IPS DF 19.7 (cell line): ENCODE results near the gene MICU1.
"Not testable (repeated sequence)": the region's sequence is repeated elsewhere in the genome, so short reads cannot be mapped to it uniquely, and the experiment has no call there.

Experiments
- DNase-seq: peaks from one replicate; pipeline ENCODE4 v3.0.0-alpha.2; 2013; ENCODE audit warnings: low read depth, low spot score

The MICU1 gene

GRCh38 chr10:72351479-72351878 is 274.4 kb downstream of the MICU1 start:
- no peak for DNase-seq

- DNase-seq: no peak
Observed at GRCh38 chr10:72349438-72349837, 276.4 kb downstream of the MICU1 start.

- no peak for DNase-seq
Observed at GRCh38 chr10:72348282-72348681, 277.6 kb downstream of the MICU1 start.

DNA sequence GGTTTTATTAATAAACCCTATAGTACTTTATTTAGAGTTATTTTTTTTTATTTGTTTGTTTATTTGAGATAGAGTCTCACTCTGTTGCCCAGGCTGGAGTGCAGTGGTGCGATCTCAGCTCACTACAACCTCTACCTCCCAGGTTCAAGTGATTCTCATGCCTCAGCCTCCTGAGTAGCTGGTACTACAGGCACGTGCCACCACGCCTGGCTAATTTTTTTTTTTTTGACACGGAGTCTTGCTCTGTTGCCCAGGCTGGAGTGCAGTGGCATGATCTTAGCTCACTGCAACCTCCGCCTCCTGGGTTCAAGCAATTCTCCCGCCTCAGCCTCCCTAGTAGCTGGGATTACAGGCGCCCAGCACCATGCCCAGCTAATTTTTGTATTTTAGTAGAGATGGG is 279.8 kb downstream of the MICU1 start:
- DNase-seq: not testable (repeated sequence)

DNA sequence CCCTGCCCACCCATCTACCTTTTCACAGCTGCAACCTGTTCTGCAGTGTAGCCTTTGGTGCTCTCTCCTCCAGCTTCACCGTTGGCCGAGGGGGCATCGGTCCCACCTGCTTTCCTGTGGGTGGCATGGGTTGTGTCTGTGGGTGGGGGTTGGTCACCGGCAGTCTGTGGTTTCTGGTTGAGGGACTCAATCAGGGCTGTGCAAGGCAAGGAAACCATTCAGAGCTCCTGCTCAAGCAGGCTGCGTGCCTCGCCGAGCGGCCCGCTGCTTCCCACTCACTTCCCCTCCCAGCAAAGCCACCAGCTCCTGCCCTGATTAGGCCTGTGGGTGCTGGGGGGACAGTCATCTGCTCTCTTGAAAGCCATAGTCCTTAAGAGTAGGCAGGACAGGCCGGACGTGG is 280.9 kb downstream of the MICU1 start:
- no peak for DNase-seq

GRCh38 chr10:72342911-72343310 is 283.0 kb downstream of the MICU1 start:
- DNase-seq: no peak

DNA sequence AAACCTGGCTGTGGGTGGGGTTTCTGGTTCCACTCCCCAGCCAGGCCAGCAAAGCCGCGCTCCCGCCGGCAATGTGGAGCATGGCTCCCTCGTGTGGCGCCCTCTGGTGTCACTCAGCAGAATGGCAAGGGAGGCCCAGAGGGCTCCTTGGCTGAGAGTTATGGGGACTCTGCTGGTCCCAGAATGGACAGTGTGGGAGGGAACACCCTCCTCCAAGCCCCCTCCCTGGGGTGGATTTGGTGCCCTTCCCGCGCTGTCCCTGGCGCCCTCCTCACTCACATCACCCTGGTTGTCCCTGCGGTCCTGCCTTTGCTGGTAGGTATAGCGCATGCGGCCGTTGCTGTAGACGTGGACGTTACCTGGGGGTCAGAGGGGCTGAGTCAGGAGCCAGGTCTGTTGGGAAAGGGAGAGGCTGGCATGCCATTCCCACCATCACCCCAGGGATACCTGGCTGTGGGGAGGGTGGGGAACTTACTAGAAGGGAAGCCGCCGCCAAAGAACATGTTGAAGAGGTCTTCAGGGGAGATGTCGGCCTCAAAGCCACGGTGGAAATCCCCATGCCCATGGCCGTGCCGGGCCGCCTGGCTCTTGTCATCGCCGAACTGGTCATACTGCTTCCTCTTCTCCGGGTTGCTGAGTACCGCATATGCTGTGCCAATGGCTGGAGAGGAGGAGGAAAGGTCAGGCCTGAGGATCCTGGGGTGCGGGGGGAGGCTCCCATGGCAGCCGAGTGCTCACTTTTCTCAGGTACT is 285.2 kb downstream of the MICU1 start:
- DNase-seq: no peak

DNA sequence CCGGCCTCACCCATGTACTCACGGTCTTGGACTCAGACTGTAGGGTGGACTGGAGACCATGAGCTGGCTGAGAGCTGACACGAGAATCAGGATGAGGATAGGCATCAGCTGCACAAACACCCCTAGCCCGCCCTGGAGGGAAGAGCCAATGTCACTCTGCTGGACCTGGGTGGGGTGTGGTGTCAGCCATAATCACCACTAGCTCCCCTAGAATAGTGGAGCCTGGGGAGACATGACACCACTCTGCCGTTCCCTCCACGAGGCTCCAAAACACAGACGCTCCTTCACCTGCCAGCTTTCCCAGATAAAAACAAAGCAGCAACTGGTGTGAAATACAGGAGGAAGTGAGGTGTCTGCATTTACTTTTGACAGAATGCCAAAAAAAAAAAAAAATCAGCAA is 287.7 kb downstream of the MICU1 start:
- DNase-seq: no peak

- no peak for DNase-seq
Observed at GRCh38 chr10:72337722-72338121, 288.2 kb downstream of the MICU1 start.

DNA sequence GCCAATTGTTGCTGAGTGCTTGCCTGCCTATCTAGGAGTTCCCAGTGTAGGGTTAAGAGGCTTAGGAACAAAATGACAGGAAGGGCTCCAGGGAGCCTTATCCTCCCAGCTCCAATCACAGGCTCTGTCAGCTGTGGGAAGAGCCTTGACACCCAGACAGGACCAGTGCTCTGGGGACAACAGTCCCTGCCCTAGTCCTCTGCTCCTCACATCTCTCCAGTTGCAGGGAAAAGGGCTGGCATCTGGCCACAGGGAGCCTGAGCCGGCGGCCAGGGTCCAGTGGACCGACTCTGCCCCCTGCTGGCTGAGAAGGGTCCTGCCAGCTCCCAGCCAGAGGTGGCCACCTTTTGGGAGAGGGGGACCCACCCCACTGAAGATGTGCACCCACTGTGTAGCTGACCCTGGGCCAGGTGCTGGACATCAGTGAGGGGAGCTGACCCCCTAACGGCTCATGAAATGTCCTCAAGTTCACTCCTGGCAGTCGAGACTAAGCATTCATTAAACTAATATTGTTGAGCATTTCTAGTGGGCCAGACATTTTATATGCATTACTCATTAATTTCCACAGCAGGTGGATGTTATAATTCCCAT is 288.7 kb downstream of the MICU1 start:
- DNase-seq: no peak

GRCh38 chr10:72336259-72337038 is 289.4 kb downstream of the MICU1 start:
- DNase-seq: no peak

- no peak for DNase-seq
Observed at GRCh38 chr10:72335394-72336258, 290.3 kb downstream of the MICU1 start.

DNA sequence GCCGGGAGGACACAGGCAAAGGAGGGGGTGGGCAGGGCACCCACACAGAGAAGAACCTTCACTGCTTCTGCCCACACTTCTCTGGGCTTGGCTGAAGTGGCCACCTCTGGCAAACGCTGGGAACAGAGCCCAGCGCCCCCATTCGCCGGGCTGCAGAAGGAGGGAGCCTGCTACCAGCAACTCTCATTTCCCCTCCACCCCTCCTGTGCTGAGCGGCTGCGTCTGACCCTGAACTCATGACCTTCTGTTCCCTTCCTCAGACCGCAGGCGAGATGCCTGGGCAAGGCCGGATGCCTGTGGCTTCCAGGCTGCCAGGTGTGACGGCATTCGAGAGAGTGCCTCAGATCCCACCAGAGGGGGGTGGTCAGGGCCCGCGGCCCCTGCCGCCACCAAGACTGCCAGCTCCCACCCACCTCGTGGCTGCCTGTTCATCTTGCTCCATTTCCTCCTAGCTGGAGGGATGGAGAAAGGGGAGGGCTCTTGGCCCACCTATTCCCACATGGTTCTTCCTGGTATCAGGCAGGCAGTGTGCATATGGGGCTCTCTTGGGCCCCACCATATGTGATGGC is 291.0 kb downstream of the MICU1 start:
- no peak for DNase-seq

- no peak for DNase-seq
Observed at GRCh38 chr10:72334196-72334824, 291.6 kb downstream of the MICU1 start.

DNA sequence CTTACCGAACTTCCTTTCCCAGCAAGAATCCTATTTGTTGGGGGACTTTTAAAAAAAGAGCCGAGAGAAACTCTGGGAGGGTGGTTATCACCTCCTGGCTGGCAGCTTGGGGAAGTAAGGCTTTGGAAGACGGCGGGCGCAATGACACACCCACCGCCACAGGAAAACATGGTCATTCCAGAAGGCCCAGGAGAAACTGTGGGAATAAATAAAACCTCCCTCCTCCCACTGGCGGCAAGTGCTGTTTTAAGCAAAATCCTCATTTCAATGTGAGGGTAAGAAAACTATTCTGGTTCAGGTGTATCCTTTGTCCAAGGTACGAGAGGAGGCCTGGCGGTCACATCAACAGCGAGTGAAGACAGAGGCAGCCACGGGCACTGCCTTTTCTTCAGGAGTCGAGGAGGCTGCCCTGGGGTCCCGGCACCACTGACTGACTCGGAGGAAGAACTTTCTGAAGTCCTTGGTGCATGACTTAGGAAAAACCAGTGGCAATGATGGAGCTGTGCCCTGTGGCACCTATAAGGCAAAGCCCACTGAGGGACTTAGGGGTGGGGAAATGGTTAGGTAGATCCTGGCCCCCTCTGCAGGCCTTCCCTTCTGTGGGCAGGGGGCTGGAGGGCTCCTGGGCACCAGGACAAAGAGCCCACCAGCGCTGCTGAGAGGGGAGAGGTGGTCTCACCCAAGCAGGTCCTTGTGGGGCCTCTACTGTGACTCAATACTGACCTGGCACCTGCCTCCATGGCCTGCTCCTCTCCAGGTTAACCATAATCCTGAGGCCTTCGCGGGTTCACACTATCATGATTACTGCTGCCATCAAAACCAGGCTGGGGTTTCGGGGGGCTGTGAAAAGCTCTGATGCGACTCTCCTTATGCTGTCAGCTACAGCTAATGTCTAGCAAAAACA is 292.5 kb downstream of the MICU1 start:
- DNase-seq: no peak

DNA sequence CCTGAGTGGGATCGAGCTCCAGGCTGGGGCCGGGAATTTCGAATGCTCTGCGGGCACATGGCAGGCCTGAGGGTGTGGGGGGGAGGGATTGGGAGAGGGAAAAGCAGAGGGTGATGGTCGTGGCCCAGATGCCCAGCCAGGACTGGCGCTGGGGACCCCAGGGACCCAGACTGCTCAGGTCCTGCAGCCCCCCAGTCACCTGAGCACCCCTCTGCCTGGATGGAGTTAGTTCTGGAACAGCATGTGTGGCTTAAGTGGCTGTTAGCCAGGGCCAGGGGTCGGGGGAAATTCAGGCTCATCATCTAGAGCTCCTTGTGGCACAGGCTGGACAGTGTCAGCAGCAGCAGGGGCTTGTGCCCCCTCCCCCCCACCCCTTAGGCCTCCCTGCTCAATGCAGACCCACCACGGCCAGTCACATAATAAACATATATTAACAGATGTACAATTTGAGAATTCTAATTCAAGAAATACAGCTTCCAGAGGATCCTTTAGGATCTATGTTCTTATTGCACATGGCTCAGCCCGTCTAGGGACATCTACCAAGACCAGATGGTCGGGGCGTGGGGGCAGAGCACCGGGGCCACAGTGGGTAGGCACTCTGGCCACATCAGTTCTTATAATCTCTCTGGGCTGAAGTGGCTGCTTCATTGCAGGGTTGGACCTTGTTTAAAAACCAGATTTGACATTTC is 293.3 kb downstream of the MICU1 start:
- no peak for DNase-seq

DNA sequence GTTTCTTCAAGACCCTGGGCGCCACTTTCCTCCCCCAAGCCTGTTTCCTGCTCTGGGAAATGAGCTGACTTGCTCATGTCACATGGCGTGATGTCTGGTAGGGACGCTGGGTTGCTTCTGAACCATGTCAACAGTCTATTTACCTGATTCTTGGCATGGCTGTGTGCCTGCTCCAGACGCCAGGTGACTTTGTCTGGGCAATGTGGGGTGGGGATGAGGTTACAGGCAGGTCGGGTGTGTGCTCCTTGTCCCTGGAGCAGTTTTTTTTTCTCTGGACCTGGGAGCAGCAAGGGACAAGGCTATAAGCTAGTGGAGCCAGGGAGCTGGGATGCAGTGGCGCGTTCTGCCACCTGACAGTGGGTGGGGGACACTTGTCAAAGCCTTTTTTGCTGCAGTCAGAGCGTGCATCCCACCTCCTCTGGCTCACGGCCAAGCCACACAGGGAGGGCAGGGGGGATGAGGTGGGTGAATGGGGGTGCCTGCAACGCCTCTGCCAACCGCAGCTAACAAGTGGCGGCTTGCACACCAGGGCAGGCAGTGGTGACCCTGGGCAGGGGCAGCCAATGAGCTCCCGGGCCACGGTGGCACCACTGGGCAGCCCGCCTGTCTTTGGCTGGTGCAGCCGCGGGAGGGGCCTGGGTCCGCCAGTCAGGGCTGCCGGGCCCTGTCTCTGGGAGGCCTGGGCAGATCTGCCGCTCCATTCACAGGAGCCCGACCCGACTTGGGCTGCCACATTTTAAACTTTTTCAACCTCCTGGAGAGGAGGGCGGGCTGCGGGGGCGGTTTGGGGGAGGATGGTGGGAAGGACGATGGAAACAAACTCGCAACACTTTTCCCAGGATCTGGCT is 294.1 kb downstream of the MICU1 start:
- peak; percentile 81 for DNase-seq

DNA sequence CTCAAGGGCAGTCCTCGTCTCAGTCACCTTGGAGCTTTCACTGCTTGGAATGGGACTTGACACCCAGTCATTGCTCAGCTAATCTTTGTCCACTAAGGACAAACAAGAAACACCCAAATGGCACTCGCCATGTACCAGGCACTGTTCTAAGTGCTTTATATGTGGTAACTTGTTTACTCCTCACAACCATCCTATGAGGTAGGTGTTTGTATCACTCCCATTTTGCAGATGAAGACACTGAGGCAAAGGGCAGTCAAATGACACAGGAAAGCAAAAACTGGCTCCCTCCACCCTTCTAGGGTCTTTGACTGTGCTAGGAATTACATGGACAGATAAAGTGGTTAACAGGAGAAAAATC is 295.8 kb downstream of the MICU1 start:
- no peak for DNase-seq
